COR-L47 (cell line): ENCODE measurements around the gene CASTOR2.
"Not testable (repeated sequence)": the region's sequence is repeated elsewhere in the genome, so short reads cannot be mapped to it uniquely, and the experiment has no call there.

Experiments used
- DNase-seq: peaks from one replicate; lab custom pipeline; 2025; lab: John Stamatoyannopoulos, UW

The CASTOR2 gene

DNA sequence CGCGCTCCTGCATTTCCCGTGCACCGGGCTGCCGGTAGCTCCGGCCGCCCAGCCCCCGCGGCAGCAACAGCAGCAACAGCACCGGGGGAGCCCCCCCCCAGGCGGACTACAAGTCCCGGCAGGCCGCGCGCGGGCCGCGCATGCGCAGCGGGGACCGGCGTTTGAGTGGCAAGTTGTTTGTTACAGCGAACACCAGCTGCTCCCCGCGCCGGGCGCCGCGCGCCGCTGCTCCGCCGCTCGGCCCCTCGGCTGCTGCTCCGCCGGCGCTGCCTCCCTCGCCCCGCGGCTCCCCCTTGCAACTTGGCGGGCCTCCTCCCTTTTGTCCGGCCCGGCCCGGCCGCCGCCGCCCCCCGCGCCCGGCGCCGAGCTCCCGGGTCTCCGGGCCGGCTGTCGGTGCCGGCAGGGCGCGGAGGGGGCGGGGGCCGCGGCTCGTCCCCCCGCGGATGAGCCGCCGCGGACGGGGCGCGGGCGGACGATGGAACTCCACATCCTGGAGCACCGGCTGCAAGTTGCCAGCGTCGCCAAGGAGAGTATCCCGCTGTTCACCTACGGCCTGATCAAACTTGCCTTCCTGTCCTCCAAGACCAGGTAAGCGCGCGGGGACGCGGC, at the start of gene CASTOR2:
TSS of gene CASTOR2 (plus strand) at position 195 of the 609 bp plus-strand sequence. CDS start at position 476, 281 bp downstream.
- peak; percentile 49 for DNase-seq

DNA sequence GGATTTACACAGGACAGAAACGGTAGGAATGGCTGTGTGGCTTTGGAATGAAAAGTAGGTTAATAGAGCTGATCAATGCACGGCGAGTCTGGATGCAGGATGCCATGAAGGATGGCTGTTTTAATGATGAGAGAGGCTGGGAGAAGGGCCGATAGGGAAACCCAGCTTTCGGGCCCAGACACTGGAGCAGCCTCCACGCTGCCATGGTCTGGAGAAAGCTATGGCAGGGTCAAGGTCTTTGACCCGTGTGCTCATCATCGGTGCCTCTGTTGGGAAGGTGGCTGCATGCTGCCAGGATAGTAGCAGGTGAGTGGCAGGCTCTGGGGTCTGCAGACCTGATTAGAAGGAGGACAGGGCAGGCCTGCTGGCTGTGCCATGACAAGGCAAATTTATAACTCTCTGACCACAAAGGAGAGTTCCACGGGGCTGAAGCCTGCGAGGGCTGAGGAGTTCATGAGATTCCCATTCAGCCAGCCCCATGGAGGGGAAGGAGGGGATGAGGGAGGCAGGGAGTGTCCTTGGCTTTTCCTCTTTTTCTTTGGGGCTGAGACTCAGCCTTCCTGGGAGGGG, 42.1 kb upstream of the CASTOR2 start:
- not testable (repeated sequence) for DNase-seq

DNA sequence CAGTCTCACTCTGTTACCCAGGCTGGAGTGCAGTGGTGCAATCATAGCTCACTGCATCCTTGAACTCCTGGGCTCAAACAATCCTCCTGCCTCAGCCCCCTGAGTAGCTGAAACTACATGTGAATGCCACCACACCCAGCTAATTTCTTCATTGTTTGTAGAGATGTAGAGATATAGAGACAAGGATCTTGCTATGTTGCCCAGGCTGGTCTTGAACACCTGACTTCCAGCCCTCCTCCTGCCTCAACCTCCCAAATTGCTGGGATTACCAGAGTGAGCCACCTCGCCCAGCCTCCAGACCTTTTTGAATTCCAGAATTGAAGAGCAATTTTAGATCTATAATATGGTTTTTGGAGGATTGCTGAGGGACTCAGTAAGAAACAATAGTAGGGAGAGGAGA, 40.9 kb upstream of the CASTOR2 start:
- not testable (repeated sequence) for DNase-seq

DNA sequence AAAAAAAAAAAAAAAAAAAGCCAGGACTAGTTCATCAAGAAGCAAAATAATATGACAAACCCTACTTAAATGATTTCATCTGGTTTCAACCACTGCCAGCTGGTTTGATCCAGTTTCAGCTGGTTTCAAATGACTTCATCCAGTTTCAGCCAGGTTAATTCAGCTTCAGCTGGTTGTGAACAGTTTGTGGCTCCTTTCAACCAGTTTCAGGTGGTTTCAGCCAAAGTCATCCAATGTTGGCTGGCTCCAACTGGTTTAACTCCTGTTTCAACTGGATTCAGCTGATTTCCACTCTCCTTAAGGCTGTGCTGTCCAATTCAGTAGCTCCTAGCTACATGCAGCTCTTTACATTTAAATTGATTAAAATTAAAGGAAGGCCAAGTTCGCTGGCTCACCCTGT, 37.5 kb upstream of the CASTOR2 start:
- not testable (repeated sequence) for DNase-seq

DNA sequence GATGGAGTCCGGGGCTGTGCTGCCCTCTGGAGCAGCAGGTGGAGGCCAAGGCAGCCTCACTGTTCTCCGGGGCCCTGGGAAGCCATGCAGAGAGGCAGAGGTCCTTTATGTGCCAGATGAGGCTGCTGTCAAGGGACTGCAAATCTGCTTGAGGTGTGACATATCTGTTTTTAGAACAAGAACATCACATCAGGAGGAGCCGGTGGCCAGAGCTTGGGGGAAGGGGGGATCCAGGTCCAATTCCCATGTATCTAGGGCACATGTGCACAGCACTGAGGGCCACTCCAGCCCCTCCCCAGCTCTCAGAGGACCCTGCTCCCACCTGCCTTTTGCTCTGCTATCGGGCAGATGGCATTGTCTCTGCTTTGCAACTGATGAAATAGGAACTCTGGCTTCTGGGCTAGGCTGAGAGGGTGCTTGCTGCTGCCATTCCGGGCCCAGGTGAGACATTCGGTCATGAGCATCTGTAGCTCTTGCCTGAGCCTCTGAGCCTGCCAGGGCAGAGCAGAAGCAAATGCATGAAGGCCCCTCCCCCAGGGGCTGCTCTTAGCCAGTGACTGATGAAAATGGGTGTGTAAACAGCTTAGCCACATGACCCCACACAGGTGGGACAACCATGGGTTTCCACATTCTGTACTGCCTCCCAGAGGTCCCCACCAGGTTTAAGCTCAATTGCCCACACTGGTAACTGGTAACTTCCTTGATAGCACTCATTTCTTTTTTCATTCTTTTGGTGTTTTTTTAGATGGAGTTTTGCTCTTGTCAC, 32.8 kb upstream of the CASTOR2 start:
- DNase-seq, result not testable (repeated sequence)

DNA sequence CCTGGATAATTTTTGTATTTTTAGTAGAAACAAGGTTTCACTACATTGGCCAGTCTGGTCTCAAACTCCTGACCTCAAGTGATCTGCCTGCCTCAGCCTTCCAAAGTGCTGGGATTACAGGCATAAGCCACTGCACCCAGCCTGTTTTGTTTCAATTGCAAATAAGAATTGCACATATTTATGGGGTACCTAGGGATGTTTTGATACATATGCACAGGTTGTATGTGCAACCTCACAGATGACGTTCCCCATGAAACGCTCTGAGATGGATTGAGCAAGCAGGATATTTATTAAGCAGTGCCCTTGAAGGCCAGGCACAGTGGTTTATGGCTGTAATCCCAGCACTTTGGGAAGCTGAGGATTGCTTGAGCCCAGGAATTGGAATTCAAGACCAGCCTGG, 25.1 kb upstream of the CASTOR2 start:
- DNase-seq, result not testable (repeated sequence)

DNA sequence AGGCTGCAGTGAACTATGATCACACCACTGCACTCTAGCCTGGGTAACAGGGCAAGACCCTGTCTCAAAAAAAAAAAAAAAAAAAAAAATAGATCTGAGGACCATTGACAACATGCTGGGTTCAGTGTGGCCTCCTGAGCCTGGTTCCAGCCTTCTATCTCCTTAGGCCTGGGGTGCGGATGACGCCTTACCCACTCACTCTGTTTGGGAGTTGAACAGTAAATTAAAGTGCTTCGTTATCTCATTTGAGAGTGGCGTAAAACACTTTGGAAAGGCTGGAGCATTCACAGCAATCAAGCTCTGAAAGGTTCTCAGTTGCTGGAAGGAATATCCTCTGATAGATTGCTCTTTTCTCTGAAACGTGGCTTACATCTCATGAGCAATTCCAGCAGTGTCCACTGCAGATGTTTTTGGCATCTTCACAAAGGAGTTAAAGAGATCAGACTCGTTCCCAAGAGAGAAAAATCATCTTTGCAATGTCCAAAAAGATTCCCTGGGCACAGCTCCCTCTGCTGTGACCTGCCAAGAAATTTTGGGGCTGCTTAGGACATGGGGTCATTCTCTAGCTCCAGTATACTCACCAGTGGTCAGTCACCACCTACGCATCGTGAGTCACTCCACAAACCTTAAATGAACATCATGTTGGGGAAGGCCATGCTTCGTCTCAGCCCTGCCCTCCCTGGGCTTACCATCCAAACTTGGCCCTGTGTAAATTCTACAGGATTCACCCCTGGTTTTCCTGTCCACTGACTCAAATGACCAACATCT, 23.0 kb upstream of the CASTOR2 start:
- not testable (repeated sequence) for DNase-seq

DNA sequence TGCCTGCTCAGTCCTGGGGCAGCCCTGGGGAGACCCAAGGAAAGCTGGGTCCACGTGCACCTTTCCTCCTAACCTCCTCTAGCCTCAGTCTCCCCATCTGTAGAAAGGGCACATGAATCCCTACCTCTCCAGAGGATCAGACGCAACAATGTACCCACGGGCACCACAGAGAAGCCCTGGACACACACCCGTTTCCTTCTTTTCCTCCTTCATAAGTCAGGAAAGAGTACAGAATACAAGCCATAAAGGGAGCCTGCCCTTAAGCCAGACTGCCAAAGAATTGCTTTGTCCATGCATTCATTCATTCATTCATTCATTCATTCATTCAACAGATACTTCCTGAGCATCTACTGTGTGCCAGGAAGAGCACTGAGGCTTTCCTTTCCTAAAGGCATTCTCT, 20.6 kb upstream of the CASTOR2 start:
- not testable (repeated sequence) for DNase-seq

DNA sequence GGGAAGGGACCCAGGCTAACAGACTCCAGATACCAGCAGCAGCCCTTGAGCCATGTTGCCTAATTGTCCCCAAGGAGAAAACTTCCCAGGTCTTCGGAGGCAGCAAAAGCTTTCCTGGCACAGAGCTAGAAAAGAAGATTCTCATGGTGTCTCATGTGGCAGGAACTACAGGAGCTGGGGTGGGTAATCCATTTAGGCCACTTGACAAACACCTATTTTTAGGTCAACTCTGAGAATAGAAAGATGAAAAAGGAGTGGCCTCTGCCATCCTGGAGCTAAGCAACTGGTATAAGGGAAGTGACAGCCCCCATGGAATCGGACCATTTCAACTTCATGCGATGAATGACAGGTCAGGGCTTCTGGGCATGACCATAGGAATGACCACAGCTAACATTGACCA, 16.8 kb upstream of the CASTOR2 start:
- not testable (repeated sequence) for DNase-seq

DNA sequence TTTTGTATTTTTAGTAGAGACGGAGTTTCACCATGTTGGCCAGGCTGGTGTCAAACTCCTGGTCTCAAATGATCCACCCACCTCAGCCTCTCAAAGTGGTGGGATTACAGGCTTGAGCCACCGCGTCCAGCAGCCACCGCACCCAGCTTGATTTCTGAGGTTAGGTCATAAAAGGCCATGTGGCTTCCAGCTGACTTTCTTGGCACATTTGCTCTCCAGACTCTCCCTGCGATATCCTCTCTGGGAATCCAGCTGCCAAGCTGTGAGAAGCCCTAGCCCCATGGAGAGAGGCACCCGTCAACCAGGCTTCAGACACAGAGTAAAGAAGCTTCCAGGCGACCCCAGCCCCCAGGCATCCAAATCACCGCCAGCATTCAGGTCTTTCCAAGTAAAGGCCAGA, 10.7 kb upstream of the CASTOR2 start:
- not testable (repeated sequence) for DNase-seq

DNA sequence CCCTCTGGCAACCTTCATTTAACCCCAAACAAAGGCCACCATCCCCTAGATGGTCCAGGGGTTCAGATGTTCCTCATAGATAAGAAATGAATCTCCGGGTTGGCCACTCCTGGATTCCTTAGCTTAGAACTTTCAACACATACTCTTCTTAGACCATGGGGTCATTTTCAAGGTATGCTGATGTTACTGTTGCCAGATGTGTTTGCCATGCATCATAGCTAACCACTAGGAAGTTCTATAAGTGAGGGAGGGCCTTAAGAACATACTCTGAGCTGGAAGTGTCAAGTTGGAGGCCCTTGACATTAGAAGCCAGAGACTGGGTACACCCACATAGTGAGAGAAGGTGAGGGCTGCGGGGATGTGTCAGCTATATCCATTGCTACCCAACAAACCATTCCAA, 6.2 kb upstream of the CASTOR2 start:
- DNase-seq, result not testable (repeated sequence)

DNA sequence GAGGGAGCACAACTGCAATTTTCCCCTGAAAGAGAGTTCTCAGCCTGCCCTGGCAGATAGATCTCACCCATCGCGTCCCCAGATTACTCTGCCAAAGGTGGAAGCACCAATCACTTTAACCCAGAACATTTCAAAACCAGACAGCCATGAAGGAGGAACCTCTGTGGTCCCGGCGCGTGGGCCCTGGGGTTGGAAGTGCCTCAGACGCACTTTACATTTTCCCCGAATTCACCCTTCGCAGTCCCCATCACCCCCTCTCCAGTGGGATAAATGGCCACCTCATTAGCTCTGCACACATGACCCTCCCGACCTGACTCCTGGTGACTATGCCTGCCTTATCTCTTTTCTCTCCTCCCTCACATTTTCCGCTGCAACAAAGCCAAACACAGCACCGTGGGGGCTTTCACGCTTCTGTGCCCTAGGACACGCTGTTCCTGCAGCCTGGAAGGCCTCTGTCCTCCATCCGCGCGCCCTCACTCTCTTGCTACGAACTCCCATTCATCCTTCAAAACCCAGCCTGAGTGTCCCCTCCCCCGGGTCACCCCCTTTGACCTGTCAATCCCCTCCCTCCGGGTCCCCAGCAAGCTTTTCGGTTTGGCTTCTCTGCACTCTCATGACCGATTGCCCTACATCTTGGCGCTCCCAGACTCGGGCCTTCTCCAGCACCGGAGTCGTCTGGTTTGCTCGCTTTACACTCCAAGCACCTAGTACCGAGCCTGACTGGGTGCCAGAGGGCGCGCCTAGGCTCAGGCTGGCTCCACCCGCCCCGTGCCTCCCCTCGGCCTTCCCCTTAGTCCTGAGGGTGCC, 598 bp upstream of the CASTOR2 start:
- DNase-seq, result not testable (repeated sequence)

DNA sequence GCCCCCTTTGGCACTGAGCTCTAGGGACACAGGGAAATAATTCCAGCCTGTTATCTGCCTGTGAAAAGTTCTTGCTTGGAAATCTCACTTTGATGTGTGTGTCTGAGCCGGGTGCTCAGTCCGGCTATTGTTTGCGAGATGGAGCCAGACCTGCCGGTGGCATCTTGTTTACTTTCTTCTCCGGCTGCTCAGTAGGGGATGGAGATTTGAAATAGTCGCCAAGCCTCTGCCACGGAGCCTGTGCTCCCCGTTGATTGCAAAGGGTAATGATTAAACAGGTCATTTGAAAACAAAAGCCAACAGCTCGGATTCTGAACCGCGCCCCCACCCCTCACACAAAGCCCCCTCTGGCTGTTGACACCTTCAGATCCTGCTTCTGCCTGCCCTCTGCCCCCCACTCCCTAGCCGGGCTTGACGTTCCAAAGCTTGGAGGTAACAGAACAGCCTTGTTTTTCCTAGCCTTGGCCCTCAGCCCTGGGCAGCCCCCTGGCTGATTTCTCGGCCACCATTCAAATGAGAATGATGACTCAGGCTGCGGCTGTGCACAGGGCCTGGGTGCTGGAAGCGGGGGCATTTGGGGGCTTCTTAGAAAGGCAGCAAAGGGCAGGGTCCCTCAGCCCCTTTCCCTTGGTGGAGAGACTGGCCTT, 1.8 kb downstream of the CASTOR2 start:
- not testable (repeated sequence) for DNase-seq

DNA sequence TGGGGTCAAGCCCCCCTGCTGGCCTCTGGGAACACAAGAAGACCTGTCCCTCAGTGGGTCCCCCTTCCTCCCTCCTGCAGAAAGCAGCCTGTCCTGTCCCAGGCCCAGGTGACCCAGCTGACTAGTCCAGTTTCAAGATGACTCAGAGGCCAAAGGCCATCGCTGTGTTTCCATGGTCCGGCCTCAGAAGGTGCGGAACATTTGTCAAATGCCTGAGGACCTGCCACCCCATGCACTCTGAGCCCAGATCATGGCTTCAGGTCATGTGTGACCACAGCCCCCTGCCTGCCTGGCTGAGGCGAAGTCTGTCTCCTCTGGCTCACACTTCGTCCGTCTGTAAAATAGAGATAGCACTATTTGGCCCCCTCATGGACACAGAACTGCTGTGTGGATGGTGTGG, 2.4 kb downstream of the CASTOR2 start:
- DNase-seq, result not testable (repeated sequence)

DNA sequence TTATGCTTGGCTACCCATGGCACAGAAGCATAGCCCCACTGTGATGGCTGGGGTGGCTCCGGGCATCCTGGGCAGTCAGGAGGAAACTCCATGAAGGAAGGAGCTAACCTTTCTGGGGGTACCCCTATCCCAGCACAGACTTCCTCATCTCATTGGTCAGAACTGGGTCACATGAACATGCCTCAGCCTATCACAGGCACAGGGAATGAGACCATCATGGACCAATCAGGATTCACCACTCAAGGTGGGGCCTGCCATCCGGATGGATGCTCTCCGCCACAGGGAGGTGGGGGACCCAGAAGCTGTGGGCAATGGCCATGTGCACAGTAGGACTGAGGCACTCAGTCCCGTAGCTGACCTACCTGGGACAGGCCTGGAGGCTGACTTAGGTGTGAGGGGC, 6.9 kb downstream of the CASTOR2 start:
- DNase-seq, result not testable (repeated sequence)

DNA sequence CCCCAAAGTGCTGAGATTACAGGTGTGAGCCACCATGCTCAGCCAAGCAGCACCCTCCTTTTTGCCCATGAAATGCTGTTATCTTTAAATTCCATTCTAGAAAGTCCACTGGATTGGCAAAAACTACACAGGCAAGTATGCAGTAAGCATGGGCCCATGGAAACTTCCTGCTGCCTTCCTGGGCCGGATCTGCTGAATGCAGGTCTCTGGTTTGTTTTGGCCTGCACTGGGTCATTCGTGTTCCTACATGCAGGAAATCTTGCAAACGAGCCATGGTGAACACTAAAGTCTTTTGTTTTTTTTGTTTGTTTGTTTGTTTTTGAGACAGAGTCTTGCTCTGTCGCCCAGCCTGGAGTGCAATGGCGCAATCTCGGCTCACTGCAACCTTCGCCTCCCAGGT, 7.9 kb downstream of the CASTOR2 start:
- not testable (repeated sequence) for DNase-seq

DNA sequence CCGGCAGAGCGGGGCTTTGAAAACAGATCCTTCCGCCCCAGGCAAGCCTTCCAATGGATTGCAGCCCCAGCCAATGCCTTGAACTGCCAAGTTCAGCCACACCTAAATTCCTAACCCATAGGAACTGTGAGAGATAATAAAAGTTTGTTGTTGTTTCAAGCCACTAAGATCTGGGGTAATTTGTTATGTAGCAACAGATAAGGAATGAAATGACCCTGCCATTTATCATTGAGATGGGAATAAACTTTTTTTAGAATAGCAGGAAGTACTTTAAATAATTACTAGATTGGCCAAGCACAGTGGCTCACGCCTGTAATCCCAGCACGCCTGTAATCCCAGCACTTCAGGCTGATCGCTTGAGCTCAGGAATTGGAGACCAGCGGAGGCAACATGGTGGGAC, 11.5 kb downstream of the CASTOR2 start:
- not testable (repeated sequence) for DNase-seq

DNA sequence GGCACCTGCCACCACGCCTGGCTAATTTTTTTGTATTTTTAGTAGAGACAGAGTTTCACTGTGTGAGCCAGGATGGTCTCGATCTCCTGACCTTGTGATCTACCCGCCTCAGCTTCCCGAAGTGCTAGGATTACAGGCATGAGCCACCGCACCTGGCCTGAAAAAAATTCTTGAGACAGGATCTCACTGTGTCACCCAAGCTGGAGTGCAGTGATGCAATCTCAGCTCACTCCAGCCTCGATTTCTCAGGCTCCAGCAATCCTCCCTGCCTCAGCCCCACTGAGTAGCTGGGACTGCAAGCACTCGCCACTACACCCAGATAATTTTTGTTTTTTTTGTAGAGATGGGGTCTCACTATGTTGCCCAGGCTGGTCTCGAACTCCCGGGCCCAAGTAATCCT, 13.0 kb downstream of the CASTOR2 start:
- DNase-seq, result not testable (repeated sequence)

DNA sequence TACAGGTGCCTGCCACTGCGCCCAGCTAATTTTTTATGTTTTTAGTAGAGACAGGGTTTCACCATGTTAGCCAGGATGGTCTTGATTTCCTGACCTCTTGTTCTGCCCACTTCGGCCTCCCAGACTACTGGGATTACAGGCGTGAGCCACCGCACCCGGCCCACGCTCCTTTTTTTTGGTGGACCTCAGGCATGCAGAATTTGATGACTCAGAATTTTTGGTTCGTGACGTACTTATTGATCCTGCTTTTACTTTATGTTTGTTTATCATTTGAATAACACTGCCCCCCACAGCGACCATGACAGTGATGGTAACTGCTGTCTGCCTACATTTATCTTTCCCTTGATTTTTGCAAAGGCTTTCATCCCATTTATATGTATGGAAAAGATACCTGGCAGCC, 23.9 kb downstream of the CASTOR2 start:
- DNase-seq, result not testable (repeated sequence)

DNA sequence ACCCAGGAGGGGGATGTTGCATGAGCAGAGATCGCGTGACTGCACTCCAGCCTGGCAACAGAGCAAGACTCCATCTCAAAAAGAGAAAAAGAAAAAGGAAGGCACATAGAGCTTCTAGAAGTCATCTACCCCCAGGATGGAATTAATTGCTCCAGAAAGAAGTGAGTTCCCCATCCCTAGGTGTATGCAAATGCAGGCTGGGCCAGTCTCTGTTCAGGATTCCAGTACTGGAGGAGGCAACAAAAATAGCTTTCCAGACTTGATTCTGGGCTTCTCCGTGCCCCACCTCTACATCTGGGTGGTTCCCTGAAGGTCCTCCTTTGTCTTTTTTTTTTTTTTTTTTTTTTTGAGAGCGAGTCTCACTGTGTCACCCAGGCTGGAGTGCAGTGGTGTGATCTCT, 28.6 kb downstream of the CASTOR2 start:
- DNase-seq, result no peak
